LNCaP clone FGC (cell line): ENCODE data around the gene HLA-F.

Experiments used
- DNase-seq: peaks from one replicate; pipeline ENCODE4 v3.0.0-alpha.2; 2011; ENCODE audit warnings: low read depth
- H3K4me3 ChIP-seq: 2 replicates; pipeline ENCODE4 v1.5.1; 2011; ENCODE audit warnings: mild to moderate bottlenecking, low read depth, low read length, control low read depth
- CTCF ChIP-seq: IDR thresholded peaks from 2 replicates; pipeline ENCODE4 v1.5.1; 2012; ENCODE audit warnings: mild to moderate bottlenecking; ENCODE audit not compliant: control insufficient read depth, insufficient read depth; ENCODE audit errors: extremely low read depth

Gene HLA-F

GRCh38 chr6:29680904-29681303 is 42.3 kb upstream of the HLA-F start, which contains the start of gene ZFP57:
TSS of gene ZFP57 (minus strand) at chr6:29681152. CDS start at chr6:29677003, 4,149 bp downstream.
- no peak for TF ChIP-seq CTCF
- no peak for DNase-seq
- no peak within 1 kb of the TSS for H3K4me3 ChIP-seq

GRCh38 chr6:29681811-29682210 is 41.4 kb upstream of the HLA-F start:
- no peak overlapping the region for H3K4me3 ChIP-seq
- no peak for DNase-seq
- TF ChIP-seq CTCF: no peak

- H3K4me3 ChIP-seq: no peak overlapping the region
- TF ChIP-seq CTCF: 0 out of 2 replicates have a peak, but pooled peaks have one; percentile 2
- DNase-seq: no peak
These were observed 37.4 kb upstream of the HLA-F start for GRCh38 chr6:29685718-29686326.

- DNase-seq: no peak
- no peak overlapping the region for H3K4me3 ChIP-seq
- no peak for TF ChIP-seq CTCF
These were observed 28.6 kb upstream of the HLA-F start for GRCh38 chr6:29694637-29695036.

GRCh38 chr6:29696147-29697125 is 26.8 kb upstream of the HLA-F start:
- H3K4me3 ChIP-seq: no peak overlapping the region
- peak; percentile 71 for TF ChIP-seq CTCF
- no peak for DNase-seq

GRCh38 chr6:29702519-29703103 is 20.6 kb upstream of the HLA-F start:
- no peak for DNase-seq
- TF ChIP-seq CTCF: peak; percentile 36; the same call in 1 of the 2 replicates
- no peak overlapping the region for H3K4me3 ChIP-seq
